PC-9 (cell line): Measurements from ENCODE around the gene EML6.

Source experiments
- CTCF ChIP-seq: fragments of 200-600 bp; sonication (generic); conservative IDR thresholded peaks from 2 replicates; pipeline ENCODE4 v1.6.1; 2017; ENCODE audit warnings: mixed run types, antibody characterized with exemption, mild to moderate bottlenecking, moderate library complexity
- EZH2 ChIP-seq: fragments of 200-600 bp; sonication (generic); IDR thresholded peaks from 2 replicates; pipeline ENCODE4 v1.8.0; 2017; ENCODE audit warnings: antibody characterized with exemption, low read depth

- TF ChIP-seq CTCF (no peak), EZH2 (no peak)
Measured at GRCh38 chr2:54879032-54879431, 155.6 kb downstream of the EML6 start.
